ENCODE results near the gene FERMT2. TPM values are rescaled to one million over a fixed set of nuclear protein-coding genes. Genes with fewer than 3 reads are reported as not detected.
A peak's percentile ranks its signal among the peaks of the same experiment; 100 is the strongest.

Gene FERMT2
- total RNA-seq, 1 donor from 2014 or later, result 0.51 TPM

DNA sequence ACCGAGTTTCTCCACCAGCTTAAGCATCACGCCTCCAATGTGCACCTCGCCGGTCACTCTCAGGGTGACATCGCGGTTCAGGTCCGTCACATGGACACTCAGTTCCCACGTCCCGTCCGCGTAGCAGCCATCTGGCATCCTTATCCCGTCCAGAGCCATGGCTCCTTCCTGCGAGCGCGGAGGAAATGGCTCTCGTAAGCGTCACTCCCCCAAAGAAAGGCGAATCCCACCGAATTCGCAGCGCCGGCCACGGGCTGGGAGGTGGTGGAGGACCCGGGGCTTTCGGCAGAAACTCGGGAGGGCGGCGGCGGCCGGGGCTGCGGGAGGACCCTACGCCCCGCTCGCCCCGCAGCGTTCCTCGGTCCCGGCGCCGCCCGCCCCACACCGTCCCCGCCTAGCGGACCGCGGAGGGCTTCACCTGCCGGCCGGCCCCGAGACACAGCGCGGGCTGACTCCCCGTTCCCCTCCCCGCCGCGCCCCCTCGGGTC, 396 bp downstream of the FERMT2 start:
- ATAC-seq (ENCODE audit: low read depth), result peak; percentile 41
- no peak for TF ChIP-seq CTCF (IDR thresholded peaks at IDR 0.05)
- H3K4me3 Mint-ChIP-seq, result peak overlapping the region; percentile 84
- ChIA-PET POLR2A (no interaction called here), CTCF (no interaction called here)
- H3K27me3 Mint-ChIP-seq, result peaks cover 44% of the 10 kb centered on the region
- no peak overlapping the region for H3K27ac Mint-ChIP-seq
- peak; percentile 25 for DNase-seq
- peaks cover 21% of the 10 kb centered on the region for H3K4me1 Mint-ChIP-seq
- H3K9me3 Mint-ChIP-seq, result no peaks in the 10 kb centered on the region
- no peaks in the 10 kb centered on the region for H3K36me3 Mint-ChIP-seq (ENCODE audit: low read depth)
- intact Hi-C loops (cut with micrococcal nuclease), result loop anchor here (2.0 kb wide), 1 partner anchor 14 kb away; no protein-coding TSS in a partner anchor

DNA sequence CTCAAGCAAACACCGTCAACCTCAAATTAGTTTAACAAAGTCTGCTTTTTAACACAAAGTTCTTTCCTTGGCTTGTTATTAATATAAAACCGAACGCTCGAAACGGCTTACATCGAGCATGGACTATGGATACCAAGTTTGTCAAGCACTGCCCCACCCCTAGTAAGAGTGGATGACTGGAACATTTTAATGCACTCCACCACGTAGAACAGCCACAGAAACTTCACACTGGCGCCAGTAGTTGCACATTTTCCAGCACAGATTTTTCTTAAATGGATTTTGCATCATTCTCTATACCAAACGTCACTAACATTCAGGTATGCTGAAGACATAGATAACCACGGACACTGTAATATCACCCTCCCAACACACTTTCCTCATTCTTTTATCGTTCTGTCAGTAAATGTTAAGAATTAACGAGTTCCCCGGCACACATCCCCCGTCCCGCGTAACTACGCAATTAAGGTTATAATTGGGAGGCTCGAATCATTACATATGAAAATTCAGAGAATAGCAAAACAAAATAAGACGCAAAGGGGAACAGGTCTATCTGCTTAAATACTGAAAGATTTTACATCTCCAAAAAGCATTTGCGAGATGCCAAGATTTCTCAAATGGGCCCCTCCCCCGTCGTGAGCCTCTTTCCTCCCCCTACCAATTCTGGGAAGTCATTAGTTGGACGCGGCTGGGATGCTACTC, 990 bp downstream of the FERMT2 start:
- CTCF ChIA-PET, result interaction anchor here (1.8 kb wide), 1 partner anchor 11 kb away, joined by 7 read pairs; no protein-coding TSS in a partner anchor
- H3K4me3 Mint-ChIP-seq, result peak overlapping the region; percentile 84
- DNase-seq, result no peak
- peaks cover 45% of the 10 kb centered on the region for H3K27me3 Mint-ChIP-seq
- no peak overlapping the region for H3K27ac Mint-ChIP-seq
- no peaks in the 10 kb centered on the region for H3K9me3 Mint-ChIP-seq
- no peak for ATAC-seq (ENCODE audit: low read depth)
- no peak for TF ChIP-seq CTCF (IDR thresholded peaks at IDR 0.05)
- H3K36me3 Mint-ChIP-seq (ENCODE audit: low read depth), result no peaks in the 10 kb centered on the region
- peaks cover 21% of the 10 kb centered on the region for H3K4me1 Mint-ChIP-seq
- POLR2A ChIA-PET, result no interaction called here
- intact Hi-C loops (cut with micrococcal nuclease), result loop anchor here (2.0 to 10.0 kb wide), 2 partner anchors 13 to 395 kb away; partner anchors contain the start of genes GPR137C and TXNDC16

GRCh38 chr14:52949249-52949648, 1.6 kb downstream of the FERMT2 start:
- no peak for TF ChIP-seq CTCF (IDR thresholded peaks at IDR 0.05)
- no peaks in the 10 kb centered on the region for H3K36me3 Mint-ChIP-seq (ENCODE audit: low read depth)
- no peak for DNase-seq
- peaks cover 21% of the 10 kb centered on the region for H3K4me1 Mint-ChIP-seq
- H3K9me3 Mint-ChIP-seq, result no peaks in the 10 kb centered on the region
- intact Hi-C loops (cut with micrococcal nuclease), result loop anchor here (10.0 kb wide), 1 partner anchor 394 kb away; the partner anchor contains the start of genes GPR137C and TXNDC16
- no peak overlapping the region for H3K27ac Mint-ChIP-seq
- ChIA-PET CTCF (interaction anchor here (1.8 kb wide), 1 partner anchor 12 kb away, joined by 7 read pairs; no protein-coding TSS in a partner anchor), POLR2A (no interaction called here)
- peaks cover 48% of the 10 kb centered on the region for H3K27me3 Mint-ChIP-seq
- H3K4me3 Mint-ChIP-seq, result peak overlapping the region; percentile 84
- ATAC-seq (ENCODE audit: low read depth), result no peak

- CTCF ChIA-PET, result interaction anchor here (1.8 kb wide), 1 partner anchor 12 kb away, joined by 7 read pairs; no protein-coding TSS in a partner anchor
- Mint-ChIP-seq H3K4me1 (peaks cover 21% of the 10 kb centered on the region), H3K27me3 (peaks cover 49% of the 10 kb centered on the region), H3K27ac (no peak overlapping the region), H3K4me3 (no peak overlapping the region), H3K9me3 (no peaks in the 10 kb centered on the region), H3K36me3 (ENCODE audit: low read depth) (no peaks in the 10 kb centered on the region)
- POLR2A ChIA-PET, result no interaction called here
- DNase-seq (no peak), ATAC-seq (ENCODE audit: low read depth) (no peak)
- TF ChIP-seq CTCF (IDR thresholded peaks at IDR 0.05), result no peak
- intact Hi-C loops (cut with micrococcal nuclease), result loop anchor here (10.0 kb wide), 1 partner anchor 394 kb away; the partner anchor contains the start of genes GPR137C and TXNDC16
Measured at GRCh38 chr14:52948836-52949235, 2.0 kb downstream of the FERMT2 start.

GRCh38 chr14:52948039-52948438, 2.8 kb downstream of the FERMT2 start:
- POLR2A ChIA-PET, result no interaction called here

More at GRCh38 chr14:52948039-52948438, 2.8 kb downstream of the FERMT2 start:
- no peak for TF ChIP-seq CTCF (IDR thresholded peaks at IDR 0.05)
- Mint-ChIP-seq H3K4me1 (peaks cover 21% of the 10 kb centered on the region), H3K27ac (no peak overlapping the region), H3K9me3 (no peaks in the 10 kb centered on the region), H3K36me3 (ENCODE audit: low read depth) (no peaks in the 10 kb centered on the region), H3K4me3 (no peak overlapping the region), H3K27me3 (peaks cover 47% of the 10 kb centered on the region)
- intact Hi-C loops (cut with micrococcal nuclease), result loop anchor here (10.0 kb wide), 1 partner anchor 393 kb away; the partner anchor contains the start of genes GPR137C and TXNDC16
- DNase-seq (no peak), ATAC-seq (ENCODE audit: low read depth) (no peak)
- CTCF ChIA-PET, result interaction anchor here (0.5 to 1.8 kb wide), 2 partner anchors 13 to 109 kb away, joined by 3 to 7 read pairs; no protein-coding TSS in a partner anchor

Measured in activated B cell treated with CpG ODN at 0.5 μM for 24 hours (primary cell).